ENCODE measurements around the gene DTNBP1.

The DTNBP1 gene

DNA sequence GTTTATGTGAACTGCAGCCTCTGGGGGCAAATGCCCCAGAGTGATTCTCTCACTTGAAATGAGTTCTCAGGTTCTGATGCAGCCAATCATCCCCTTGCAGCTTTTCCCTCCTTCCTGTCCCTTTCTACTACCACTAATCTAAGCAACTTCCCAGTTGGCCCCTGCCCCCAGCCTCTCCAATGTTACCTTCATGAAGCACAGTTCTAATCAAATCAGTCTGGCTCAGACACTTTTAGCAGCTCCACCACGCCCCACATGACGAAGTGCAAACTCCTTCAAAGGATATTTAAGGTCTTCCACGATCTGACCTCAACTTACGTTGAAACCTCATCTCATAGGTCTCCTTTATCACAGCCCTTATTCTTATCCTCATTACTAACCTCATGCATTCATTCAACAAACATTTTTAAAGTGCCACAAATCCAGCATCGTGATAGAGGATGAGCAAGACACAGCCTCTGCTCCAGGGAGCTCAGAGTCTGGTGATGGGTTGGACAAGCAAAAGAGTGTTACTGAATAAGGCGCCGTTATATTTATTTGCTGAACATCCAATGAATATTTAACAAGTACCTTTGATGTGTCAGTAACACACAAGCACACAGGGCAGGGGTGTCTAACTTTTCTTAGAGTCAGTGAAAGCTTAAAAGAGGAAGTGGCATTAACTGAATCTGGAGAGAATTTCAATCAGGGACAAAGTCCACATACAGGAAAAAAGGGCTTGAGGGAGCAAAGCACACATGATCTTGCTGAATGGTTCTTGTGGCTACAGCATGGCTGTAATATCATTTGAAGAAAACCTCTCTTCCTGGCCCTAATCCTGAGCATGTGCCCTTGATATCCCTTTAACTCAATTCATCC, 20.4 kb upstream of the DTNBP1 start:
- no peak overlapping the region for H3K4me3 ChIP-seq (ENCODE audit: extremely low read depth, insufficient read depth, low read length, poor library complexity, severe bottlenecking)
- 91 to 94% methylated on average over 4 of the region's 7 CpGs for WGBS, 2 experiments (ENCODE audit: insufficient coverage in 2 of 2)

DNA sequence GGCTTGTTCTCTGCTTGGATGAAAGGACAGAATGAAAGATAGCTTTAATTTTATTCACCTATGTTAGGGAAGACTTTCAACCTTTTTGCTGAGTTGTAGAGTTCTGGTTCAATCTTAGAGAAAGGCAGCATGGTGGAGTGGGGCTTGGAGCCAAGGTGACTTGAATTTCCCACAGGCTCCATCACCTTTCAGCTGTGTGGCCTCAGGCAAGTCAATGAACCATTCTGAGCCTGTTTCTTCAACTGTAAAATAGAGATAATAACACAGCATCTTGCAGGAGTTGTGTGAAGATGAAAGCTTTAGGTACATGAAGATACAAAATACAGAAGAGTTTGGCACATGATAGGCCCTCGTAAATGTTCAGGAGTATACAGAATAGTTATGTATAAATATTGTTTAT, 19.1 kb upstream of the DTNBP1 start:
- H3K9me3 ChIP-seq (ENCODE audit: control insufficient read depth, low read length) = peaks cover 5% of the 10 kb centered on the region
- H3K4me3 ChIP-seq (ENCODE audit: extremely low read depth, insufficient read depth, low read length, poor library complexity, severe bottlenecking) = no peak overlapping the region
- no peak overlapping the region for H3K27ac ChIP-seq (ENCODE audit: low read depth, low read length, severe bottlenecking)
- WGBS, 2 experiments (ENCODE audit: insufficient coverage in 2 of 2) = no CpG with 5 or more reads among the region's 1 CpG
- H3K36me3 ChIP-seq (ENCODE audit: control insufficient read depth, insufficient read depth, low read length) = no peaks in the 10 kb centered on the region
- no peaks in the 10 kb centered on the region for H3K4me1 ChIP-seq (ENCODE audit: control insufficient read depth, insufficient read depth, low read length, poor library complexity, severe bottlenecking)

More for the DNA sequence above, 20.4 kb upstream of the DTNBP1 start:
- Histone ChIP-seq H3K4me1 (ENCODE audit: control insufficient read depth, insufficient read depth, low read length, poor library complexity, severe bottlenecking) (no peaks in the 10 kb centered on the region), H3K9me3 (ENCODE audit: control insufficient read depth, low read length) (peaks cover 5% of the 10 kb centered on the region), H3K27ac (ENCODE audit: low read depth, low read length, severe bottlenecking) (no peak overlapping the region), H3K36me3 (ENCODE audit: control insufficient read depth, insufficient read depth, low read length) (no peaks in the 10 kb centered on the region)

DNA sequence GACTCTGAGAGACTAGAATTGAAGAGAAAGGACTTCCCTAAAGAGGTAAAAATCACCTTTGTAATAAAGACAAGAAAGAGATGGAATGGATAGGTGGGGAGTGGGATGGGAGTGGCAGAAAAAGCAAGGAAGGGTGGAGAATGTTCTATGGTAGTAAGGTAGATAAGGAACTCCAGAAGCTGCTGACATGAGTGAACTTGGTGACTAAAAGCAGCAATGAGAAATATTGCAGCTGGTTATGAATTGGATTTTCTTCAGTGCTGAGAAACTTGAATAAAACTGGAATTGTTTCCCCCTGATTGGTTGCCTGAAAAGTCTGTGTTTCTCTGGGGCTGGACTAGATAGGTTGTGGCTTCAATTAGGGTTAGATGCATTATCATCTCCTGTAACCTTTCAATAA, 15.7 kb upstream of the DTNBP1 start:
- H3K9me3 ChIP-seq (ENCODE audit: control insufficient read depth, low read length) = peaks cover 5% of the 10 kb centered on the region
- H3K36me3 ChIP-seq (ENCODE audit: control insufficient read depth, insufficient read depth, low read length) = no peaks in the 10 kb centered on the region
- H3K4me1 ChIP-seq (ENCODE audit: control insufficient read depth, insufficient read depth, low read length, poor library complexity, severe bottlenecking) = no peaks in the 10 kb centered on the region
- H3K4me3 ChIP-seq (ENCODE audit: extremely low read depth, insufficient read depth, low read length, poor library complexity, severe bottlenecking) = no peak overlapping the region
- H3K27ac ChIP-seq (ENCODE audit: low read depth, low read length, severe bottlenecking) = no peak overlapping the region

DNA sequence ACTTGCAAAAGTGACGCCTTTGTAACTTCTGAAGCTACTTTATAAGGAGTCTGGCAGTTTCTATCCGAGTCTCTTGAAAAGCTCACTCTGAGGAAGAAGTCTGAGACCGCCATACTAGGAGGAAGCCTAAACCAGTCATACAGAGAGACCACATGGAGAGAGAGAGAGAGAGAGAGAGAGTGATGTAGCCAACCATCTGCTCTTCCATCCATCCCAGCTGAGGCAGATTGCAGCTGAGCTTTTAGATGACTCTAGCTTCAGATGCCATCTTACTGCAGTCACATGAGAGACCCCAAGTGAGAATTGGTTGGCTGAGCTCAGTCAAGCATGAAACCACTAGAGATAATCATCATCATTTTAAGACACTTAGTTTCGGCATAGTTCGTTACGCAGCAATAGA, 15.0 kb upstream of the DTNBP1 start:
- no peaks in the 10 kb centered on the region for H3K36me3 ChIP-seq (ENCODE audit: control insufficient read depth, insufficient read depth, low read length)
- no peak overlapping the region for H3K27ac ChIP-seq (ENCODE audit: low read depth, low read length, severe bottlenecking)
- H3K9me3 ChIP-seq (ENCODE audit: control insufficient read depth, low read length) = no peaks in the 10 kb centered on the region
- no peaks in the 10 kb centered on the region for H3K4me1 ChIP-seq (ENCODE audit: control insufficient read depth, insufficient read depth, low read length, poor library complexity, severe bottlenecking)
- 90 to 100% methylated on average over 3 to 5 of the region's 6 CpGs for WGBS, 2 experiments (ENCODE audit: insufficient coverage in 2 of 2)
- no peak overlapping the region for H3K4me3 ChIP-seq (ENCODE audit: extremely low read depth, insufficient read depth, low read length, poor library complexity, severe bottlenecking)

DNA sequence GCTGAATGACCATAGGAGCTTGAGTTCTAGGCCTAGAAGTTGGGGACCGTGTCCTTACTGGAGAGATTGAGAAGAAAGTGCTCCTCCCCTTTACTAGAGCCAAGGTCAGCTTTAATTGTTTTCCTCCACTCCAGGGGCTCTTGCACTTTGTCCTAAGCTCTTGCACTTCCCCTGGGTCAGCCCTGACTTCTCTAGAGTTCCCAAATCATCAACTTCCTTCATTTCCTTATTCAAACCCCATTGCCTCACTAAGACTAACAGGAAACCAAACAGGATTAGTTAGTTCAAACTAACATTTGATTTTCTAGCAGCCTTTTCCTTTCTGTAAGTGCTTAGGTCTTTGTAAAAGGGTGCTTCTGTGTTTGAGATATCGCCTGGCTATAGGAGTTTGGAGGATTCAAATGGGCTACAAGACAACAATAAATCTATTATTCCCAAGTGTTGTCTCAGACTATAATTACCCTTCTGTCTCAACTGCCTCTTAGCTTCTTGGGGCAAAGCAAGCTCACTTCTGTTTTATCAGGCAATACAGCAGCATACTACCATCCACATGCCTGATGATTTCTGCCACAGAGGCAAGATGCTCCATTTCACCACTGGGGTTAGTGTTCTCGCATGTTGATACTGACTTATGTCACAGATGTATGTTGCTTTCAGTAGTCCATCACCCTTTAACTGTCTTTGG, 12.8 kb upstream of the DTNBP1 start:
- 40 to 76% methylated on average over 1 to 2 of the region's 3 CpGs for WGBS, 2 experiments (ENCODE audit: insufficient coverage in 2 of 2)
- Histone ChIP-seq H3K27ac (ENCODE audit: low read depth, low read length, severe bottlenecking) (peak overlapping the region; percentile 51), H3K4me1 (ENCODE audit: control insufficient read depth, insufficient read depth, low read length, poor library complexity, severe bottlenecking) (no peaks in the 10 kb centered on the region)

DNA sequence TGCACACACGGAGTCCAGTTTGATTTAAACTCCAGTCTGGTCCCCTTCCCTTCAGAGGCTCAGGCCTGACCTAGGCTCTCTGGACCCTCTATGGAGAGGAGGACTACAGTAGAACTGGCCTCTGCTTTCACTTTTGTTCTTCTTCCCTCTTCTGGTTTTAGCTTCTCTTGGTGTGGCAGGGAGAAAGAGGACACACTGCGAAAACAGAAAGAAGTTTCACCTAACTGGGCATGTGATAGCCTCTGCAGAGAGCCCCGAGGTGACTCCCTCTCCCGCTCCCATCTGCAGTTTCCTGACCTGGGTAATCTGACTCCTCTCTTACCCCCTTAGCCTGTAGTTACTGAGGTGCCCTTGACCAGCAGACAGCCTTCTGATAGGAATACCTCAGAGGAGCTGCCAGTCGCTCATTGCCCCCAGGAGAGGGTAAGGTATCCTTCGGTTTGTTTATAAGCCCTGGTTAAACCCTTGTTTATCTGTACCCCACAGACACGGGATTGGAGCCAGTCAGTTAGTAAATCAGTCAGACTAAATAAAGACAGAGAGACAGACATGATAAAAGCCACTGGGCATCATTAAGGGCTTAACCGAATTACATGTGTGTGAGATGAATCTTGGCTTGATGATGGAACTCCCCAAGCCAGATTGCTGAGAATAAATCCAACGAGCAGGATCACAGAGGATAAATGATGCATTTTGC, 12.0 kb upstream of the DTNBP1 start:
- Histone ChIP-seq H3K27ac (ENCODE audit: low read depth, low read length, severe bottlenecking) (no peak overlapping the region), H3K4me3 (ENCODE audit: extremely low read depth, insufficient read depth, low read length, poor library complexity, severe bottlenecking) (no peak overlapping the region), H3K4me1 (ENCODE audit: control insufficient read depth, insufficient read depth, low read length, poor library complexity, severe bottlenecking) (no peaks in the 10 kb centered on the region), H3K9me3 (ENCODE audit: control insufficient read depth, low read length) (no peaks in the 10 kb centered on the region), H3K36me3 (ENCODE audit: control insufficient read depth, insufficient read depth, low read length) (no peaks in the 10 kb centered on the region)
- WGBS, 2 experiments (ENCODE audit: insufficient coverage in 2 of 2) = 80 to 83% methylated on average over 7 to 8 of the region's 9 CpGs

More for the DNA sequence above, 12.8 kb upstream of the DTNBP1 start:
- Histone ChIP-seq H3K36me3 (ENCODE audit: control insufficient read depth, insufficient read depth, low read length) (no peaks in the 10 kb centered on the region), H3K4me3 (ENCODE audit: extremely low read depth, insufficient read depth, low read length, poor library complexity, severe bottlenecking) (no peak overlapping the region), H3K9me3 (ENCODE audit: control insufficient read depth, low read length) (no peaks in the 10 kb centered on the region)

DNA sequence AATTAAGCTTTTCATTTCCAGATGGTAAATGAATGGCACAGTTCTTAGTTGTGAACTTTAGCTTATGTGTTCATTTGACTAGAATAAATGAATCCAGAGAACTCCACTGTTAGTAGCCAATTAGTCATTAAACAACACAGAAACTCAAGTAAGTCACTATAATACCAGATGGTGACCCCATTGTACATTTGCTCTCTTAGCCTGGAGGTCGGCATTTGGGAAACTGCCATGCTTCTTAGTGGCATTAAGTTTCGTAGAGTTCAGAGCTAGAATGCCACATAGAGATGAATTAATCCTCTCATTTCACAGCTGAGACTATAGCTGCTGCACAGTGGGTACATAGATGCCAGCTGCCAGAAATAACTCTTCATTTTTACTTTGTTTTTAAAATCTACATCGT, 10.8 kb upstream of the DTNBP1 start:
- H3K4me1 ChIP-seq (ENCODE audit: control insufficient read depth, insufficient read depth, low read length, poor library complexity, severe bottlenecking) = no peaks in the 10 kb centered on the region
- WGBS, 2 experiments (ENCODE audit: insufficient coverage in 2 of 2) = 89 to 90% methylated on average over 2 to 3 of the region's 3 CpGs
- H3K4me3 ChIP-seq (ENCODE audit: extremely low read depth, insufficient read depth, low read length, poor library complexity, severe bottlenecking) = no peak overlapping the region

DNA sequence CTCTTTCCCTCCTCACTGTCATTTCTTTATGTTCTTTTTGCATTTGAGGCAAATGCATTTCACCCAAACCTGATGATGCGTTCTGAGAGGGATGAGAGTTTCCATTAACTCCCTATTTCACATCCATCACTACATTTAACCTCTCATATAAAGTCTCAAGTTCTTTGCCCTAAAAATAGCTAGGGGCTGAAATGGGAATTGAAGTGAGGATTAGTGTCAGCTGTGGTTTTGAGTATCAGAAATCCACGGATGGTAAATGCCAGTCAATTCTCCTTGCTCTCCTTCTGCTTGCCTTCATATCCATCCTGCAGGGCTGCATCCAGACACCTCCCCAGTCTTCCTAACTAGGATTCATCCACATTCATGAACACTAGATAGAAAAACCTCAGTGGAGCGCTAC, 10.0 kb upstream of the DTNBP1 start:
- WGBS, 2 experiments (ENCODE audit: insufficient coverage in 2 of 2) = 84 to 96% methylated on average over 2 of the region's 3 CpGs
- Histone ChIP-seq H3K36me3 (ENCODE audit: control insufficient read depth, insufficient read depth, low read length) (no peaks in the 10 kb centered on the region), H3K9me3 (ENCODE audit: control insufficient read depth, low read length) (no peaks in the 10 kb centered on the region), H3K4me1 (ENCODE audit: control insufficient read depth, insufficient read depth, low read length, poor library complexity, severe bottlenecking) (no peaks in the 10 kb centered on the region), H3K27ac (ENCODE audit: low read depth, low read length, severe bottlenecking) (no peak overlapping the region), H3K4me3 (ENCODE audit: extremely low read depth, insufficient read depth, low read length, poor library complexity, severe bottlenecking) (no peak overlapping the region)

More for the DNA sequence above, 10.8 kb upstream of the DTNBP1 start:
- no peaks in the 10 kb centered on the region for H3K36me3 ChIP-seq (ENCODE audit: control insufficient read depth, insufficient read depth, low read length)
- no peaks in the 10 kb centered on the region for H3K9me3 ChIP-seq (ENCODE audit: control insufficient read depth, low read length)
- no peak overlapping the region for H3K27ac ChIP-seq (ENCODE audit: low read depth, low read length, severe bottlenecking)

DNA sequence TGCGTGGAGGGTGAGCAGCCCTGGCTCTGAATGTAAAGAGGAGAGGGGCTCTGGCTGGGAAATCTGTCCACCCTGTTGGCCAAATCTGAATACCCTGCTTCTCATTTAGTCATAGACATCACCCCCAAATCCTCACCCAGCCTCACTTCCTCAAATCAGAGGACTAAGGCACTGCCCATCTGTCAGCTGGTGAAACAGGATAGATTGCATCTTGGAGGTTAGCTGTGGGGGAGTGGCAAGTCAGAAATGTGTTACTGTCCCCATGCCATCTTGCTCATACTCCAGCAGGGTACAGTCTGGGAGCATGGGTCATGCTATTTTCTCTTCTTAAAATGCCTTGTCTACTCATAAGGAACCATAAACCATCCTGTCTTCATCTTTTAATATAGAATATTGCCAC, 9.5 kb upstream of the DTNBP1 start:
- no peaks in the 10 kb centered on the region for H3K4me1 ChIP-seq (ENCODE audit: control insufficient read depth, insufficient read depth, low read length, poor library complexity, severe bottlenecking)
- no peak overlapping the region for H3K27ac ChIP-seq (ENCODE audit: low read depth, low read length, severe bottlenecking)
- no CpG with 5 or more reads among the region's 1 CpG for WGBS, 2 experiments (ENCODE audit: insufficient coverage in 2 of 2)
- H3K9me3 ChIP-seq (ENCODE audit: control insufficient read depth, low read length) = no peaks in the 10 kb centered on the region
- no peak overlapping the region for H3K4me3 ChIP-seq (ENCODE audit: extremely low read depth, insufficient read depth, low read length, poor library complexity, severe bottlenecking)
- no peaks in the 10 kb centered on the region for H3K36me3 ChIP-seq (ENCODE audit: control insufficient read depth, insufficient read depth, low read length)

DNA sequence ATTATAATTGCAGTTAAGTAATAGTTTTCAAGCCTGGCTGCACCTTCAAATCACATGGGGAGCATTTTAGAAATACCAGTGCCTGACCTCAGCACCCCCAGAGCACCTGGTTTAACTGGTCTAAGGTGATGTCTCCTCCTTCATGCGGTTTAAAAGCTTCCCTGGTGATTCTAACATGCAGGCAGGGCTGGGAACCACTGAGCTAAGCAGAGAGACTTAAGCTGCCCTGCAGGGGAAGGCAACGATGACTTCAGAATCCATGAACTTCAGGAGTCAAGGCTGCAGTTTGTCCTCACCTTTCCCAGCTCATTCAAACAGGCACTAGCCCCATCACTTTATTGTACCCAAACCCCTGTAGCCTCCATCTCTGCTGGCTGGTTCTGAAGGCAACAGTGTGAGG, 6.1 kb upstream of the DTNBP1 start:
- Histone ChIP-seq H3K4me3 (ENCODE audit: extremely low read depth, insufficient read depth, low read length, poor library complexity, severe bottlenecking) (no peak overlapping the region), H3K4me1 (ENCODE audit: control insufficient read depth, insufficient read depth, low read length, poor library complexity, severe bottlenecking) (no peaks in the 10 kb centered on the region), H3K27ac (ENCODE audit: low read depth, low read length, severe bottlenecking) (no peak overlapping the region), H3K9me3 (ENCODE audit: control insufficient read depth, low read length) (no peaks in the 10 kb centered on the region), H3K36me3 (ENCODE audit: control insufficient read depth, insufficient read depth, low read length) (no peaks in the 10 kb centered on the region)
- WGBS, 2 experiments (ENCODE audit: insufficient coverage in 2 of 2) = 68 to 73% methylated on average over 2 of the region's 2 CpGs

Measured in mesodermal cell (in vitro differentiated cells).